AG09309 (cell line): ENCODE results near the gene PITPNM3.

ENCODE experiments used
- DNase-seq: peaks from one replicate; pipeline ENCODE4 v3.0.0-alpha.2; 2010; ENCODE audit warnings: low read depth
- H3K4me3 ChIP-seq: 2 replicates; pipeline ENCODE4 v1.5.1; 2011; ENCODE audit warnings: mild to moderate bottlenecking, low read depth, low read length, moderate library complexity; ENCODE audit not compliant: control insufficient read depth
- TF ChIP-seq, protein P1 (sequence below): IDR thresholded peaks from 2 replicates; pipeline ENCODE4 v1.5.1; 2011; ENCODE audit warnings: mild to moderate bottlenecking, low read depth, low read length, inconsistent platforms; ENCODE audit not compliant: insufficient read depth, control insufficient read depth; ENCODE audit errors: missing control alignments

PITPNM3 gene

DNA sequence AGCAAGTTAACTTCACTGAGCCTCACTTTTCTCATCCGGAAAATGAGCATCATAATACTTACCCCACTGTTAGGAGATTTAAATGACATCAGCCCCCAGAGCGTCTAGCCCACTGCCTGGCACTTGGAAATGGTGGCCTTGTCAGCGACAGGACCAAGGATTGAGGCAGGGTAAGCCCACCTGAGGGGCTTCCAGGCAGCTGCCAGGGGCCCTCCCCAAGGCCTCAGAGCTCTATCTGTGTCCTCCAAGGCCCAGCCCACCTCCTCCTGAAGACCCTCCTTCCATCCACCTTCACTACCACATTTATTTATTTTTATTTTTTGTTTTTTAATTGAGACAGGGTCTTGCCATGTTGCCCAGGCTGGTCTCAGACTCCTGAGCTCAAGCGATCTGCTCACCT, 13.8 kb downstream of the PITPNM3 start:
- TF ChIP-seq, protein P1, sequence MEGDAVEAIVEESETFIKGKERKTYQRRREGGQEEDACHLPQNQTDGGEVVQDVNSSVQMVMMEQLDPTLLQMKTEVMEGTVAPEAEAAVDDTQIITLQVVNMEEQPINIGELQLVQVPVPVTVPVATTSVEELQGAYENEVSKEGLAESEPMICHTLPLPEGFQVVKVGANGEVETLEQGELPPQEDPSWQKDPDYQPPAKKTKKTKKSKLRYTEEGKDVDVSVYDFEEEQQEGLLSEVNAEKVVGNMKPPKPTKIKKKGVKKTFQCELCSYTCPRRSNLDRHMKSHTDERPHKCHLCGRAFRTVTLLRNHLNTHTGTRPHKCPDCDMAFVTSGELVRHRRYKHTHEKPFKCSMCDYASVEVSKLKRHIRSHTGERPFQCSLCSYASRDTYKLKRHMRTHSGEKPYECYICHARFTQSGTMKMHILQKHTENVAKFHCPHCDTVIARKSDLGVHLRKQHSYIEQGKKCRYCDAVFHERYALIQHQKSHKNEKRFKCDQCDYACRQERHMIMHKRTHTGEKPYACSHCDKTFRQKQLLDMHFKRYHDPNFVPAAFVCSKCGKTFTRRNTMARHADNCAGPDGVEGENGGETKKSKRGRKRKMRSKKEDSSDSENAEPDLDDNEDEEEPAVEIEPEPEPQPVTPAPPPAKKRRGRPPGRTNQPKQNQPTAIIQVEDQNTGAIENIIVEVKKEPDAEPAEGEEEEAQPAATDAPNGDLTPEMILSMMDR = no peak
- no peak for DNase-seq
- H3K4me3 ChIP-seq = no peak overlapping the region

- DNase-seq = no peak
- TF ChIP-seq, protein P1 = no peak
- H3K4me3 ChIP-seq = no peak overlapping the region
Observed at GRCh38 chr17:6541886-6542285, 14.5 kb downstream of the PITPNM3 start.

GRCh38 chr17:6539871-6540270, 16.5 kb downstream of the PITPNM3 start:
- TF ChIP-seq, protein P1 = no peak
- DNase-seq = no peak
- no peak overlapping the region for H3K4me3 ChIP-seq

DNA sequence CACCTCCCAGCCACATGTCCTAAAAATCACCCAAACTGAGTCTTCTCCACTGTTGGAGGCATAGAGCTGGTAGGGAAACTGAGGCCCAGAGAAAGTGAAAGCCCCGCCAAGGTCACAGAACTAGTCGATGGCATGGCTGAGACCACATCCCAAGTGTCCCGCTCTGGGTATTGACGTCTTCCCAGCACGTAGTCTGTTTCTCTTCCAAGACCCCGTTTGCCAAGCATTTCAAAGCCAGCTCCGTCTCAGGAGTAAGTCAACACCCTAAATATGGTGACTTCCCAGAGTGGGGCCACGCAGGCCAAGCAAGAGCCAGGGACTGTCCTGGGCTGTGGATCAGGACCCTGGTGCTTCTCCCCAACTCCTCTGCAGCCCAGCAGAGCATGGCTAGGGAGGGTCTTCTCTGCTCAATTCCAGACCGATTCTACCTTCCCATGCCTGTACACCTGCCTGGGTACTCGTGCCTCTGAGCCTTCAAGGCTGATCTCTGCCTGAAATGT, 19.7 kb downstream of the PITPNM3 start:
- TF ChIP-seq, protein P1 = no peak
- no peak for DNase-seq
- H3K4me3 ChIP-seq = no peak overlapping the region

DNA sequence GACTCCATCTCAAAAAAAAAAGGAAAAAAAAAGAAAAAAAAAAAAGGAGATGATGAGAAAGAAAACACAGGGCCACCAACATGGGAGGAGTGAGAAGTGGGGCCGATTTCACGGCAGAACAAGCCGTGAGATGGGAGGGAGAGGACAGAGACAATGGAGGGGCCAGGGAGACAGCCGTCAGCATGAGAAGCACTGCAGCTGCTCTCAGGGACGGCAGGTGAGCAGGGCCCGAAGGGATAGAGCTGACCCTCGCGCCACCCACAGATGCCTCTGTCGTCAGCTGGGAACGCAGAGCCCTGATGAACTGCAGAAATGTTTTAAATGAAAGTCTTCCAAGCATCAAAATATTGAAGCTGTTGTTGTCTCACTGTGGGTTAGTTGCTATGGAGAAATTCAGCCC, 20.3 kb downstream of the PITPNM3 start:
- no peak overlapping the region for H3K4me3 ChIP-seq
- DNase-seq = no peak
- TF ChIP-seq, protein P1 = no peak

DNA sequence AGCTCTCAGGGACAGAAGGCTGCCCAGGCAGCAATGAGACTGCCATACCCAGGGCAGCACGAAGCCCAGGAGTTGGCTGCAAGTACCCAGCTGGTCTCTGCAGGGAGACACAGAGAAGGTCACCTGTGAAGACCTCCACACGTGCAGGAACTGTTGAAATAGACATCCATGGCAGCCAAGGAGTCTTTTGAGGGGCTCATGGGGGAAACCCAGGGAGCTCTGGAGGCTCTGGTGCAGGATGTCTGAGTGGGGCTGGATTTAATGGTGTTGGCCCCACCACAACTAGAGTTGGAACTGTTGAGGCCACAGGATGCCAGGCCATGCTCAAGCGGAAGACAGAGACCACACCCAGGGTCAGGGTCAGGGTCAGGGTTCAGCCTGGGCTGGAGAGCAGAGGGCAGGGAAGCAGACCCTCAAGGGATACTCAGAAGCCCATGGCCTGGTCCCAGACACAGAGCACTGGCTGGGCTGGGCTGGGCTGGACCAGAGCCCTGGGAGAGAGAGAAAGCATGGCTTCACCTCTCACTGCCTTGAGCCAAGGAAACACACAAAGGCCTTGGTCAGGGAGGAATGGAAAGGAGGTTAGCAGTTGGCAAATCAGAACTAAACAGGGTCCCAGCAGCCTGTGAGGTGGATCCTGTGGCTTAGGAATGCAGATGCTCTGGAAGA, 21.4 kb downstream of the PITPNM3 start:
- TF ChIP-seq, protein P1 = no peak
- DNase-seq = no peak
- no peak overlapping the region for H3K4me3 ChIP-seq
